DND-41 (cell line): Measurements from ENCODE around the gene MTHFR.

ENCODE experiments used
- ATAC-seq: fragments of 200-7000 bp; cut with Tn5 transposase; 3 replicates; pipeline ENCODE4 v1.9.1; 2021; ENCODE audit warnings: low read depth; ENCODE audit not compliant: insufficient read depth
- DNase-seq: peaks from one replicate; pipeline ENCODE4 v3.0.0-alpha.2; 2020
- H2AFZ ChIP-seq: 2 replicates; pipeline ENCODE4 v1.6.0; 2012; ENCODE audit warnings: low read depth, low read length
- H3K27ac ChIP-seq: 2 replicates; pipeline ENCODE4 v1.5.1; 2012; ENCODE audit warnings: low read length, inconsistent platforms
- H3K27me3 ChIP-seq: fragments of 200-600 bp; sonication (generic); 2 replicates; pipeline ENCODE4 v1.6.0; 2012; ENCODE audit warnings: low read length, mild to moderate bottlenecking, inconsistent platforms; ENCODE audit not compliant: insufficient read depth, poor library complexity
- H3K36me3 ChIP-seq: 2 replicates; pipeline ENCODE4 v1.5.1; 2012; ENCODE audit warnings: low read length, inconsistent platforms; ENCODE audit not compliant: insufficient read depth
- H3K4me1 ChIP-seq: 2 replicates; pipeline ENCODE4 v1.5.1; 2012; ENCODE audit warnings: mild to moderate bottlenecking, low read length; ENCODE audit not compliant: insufficient read depth
- H3K4me2 ChIP-seq: 2 replicates; pipeline ENCODE4 v1.6.0; 2012; ENCODE audit warnings: mild to moderate bottlenecking, moderate library complexity, low read length, inconsistent platforms; ENCODE audit not compliant: insufficient read depth
- H3K4me3 ChIP-seq, 2 experiments: fragments of 200-600 bp in 1 of 2; shearing (Covaris generic) in 1 of 2; 2 replicates each; pipeline ENCODE4 v1.5.1; 2012 to 2016; ENCODE audit warnings: inconsistent platforms in 2 of 2, low read length in 2 of 2, mild to moderate bottlenecking in 2 of 2, low read depth in 1 of 2, moderate library complexity in 1 of 2
- H3K79me2 ChIP-seq: 2 replicates; pipeline ENCODE4 v1.6.0; 2012; ENCODE audit warnings: low read length, inconsistent platforms; ENCODE audit not compliant: insufficient read depth
- H3K9ac ChIP-seq: 2 replicates; pipeline ENCODE4 v1.6.0; 2012; ENCODE audit warnings: low read depth, mild to moderate bottlenecking, inconsistent platforms, low read length, moderate library complexity
- H3K9me3 ChIP-seq: 2 replicates; pipeline ENCODE4 v1.5.1; 2012; ENCODE audit warnings: low read length, moderate library complexity, mild to moderate bottlenecking, inconsistent platforms; ENCODE audit not compliant: insufficient read depth, severe bottlenecking
- H4K20me1 ChIP-seq: 2 replicates; pipeline ENCODE4 v1.6.0; 2012; ENCODE audit warnings: low read length; ENCODE audit not compliant: insufficient read depth
- CTCF ChIP-seq: IDR thresholded peaks from 2 replicates; pipeline ENCODE4 v1.5.1; 2012; ENCODE audit warnings: borderline replicate concordance, low read length, moderate library complexity, mild to moderate bottlenecking; ENCODE audit not compliant: poor library complexity, severe bottlenecking; ENCODE audit errors: extremely low read depth
- EZH2 ChIP-seq: IDR thresholded peaks from 3 replicates; pipeline ENCODE4 v1.6.1; 2012; ENCODE audit warnings: borderline replicate concordance, low read depth, mild to moderate bottlenecking, moderate library complexity, low read length, inconsistent platforms; ENCODE audit not compliant: severe bottlenecking

Gene MTHFR

GRCh38 chr1:11787251-11787803, 18.4 kb downstream of the MTHFR start:
- Histone ChIP-seq H3K4me3 (no peak overlapping the region), H3K79me2 (no peaks in the 10 kb centered on the region), H4K20me1 (no peaks in the 10 kb centered on the region), H2AFZ (no peak overlapping the region), H3K36me3 (0 out of 2 replicates have a peak, but pooled peaks cover 6% of the 10 kb centered on the region), H3K4me1 (no peaks in the 10 kb centered on the region), H3K27ac (no peak overlapping the region), H3K27me3 (no peaks in the 10 kb centered on the region), H3K4me2 (no peak overlapping the region), H3K9me3 (no peaks in the 10 kb centered on the region), H3K9ac (no peak overlapping the region)
- ATAC-seq: no peak
- DNase-seq: no peak
- TF ChIP-seq EZH2 (no peak), CTCF (no peak)

GRCh38 chr1:11786168-11786567, 19.6 kb downstream of the MTHFR start:
- no peaks in the 10 kb centered on the region for H3K4me1 ChIP-seq
- DNase-seq: no peak

GRCh38 chr1:11784993-11785769, 20.6 kb downstream of the MTHFR start:
- Histone ChIP-seq H3K27me3 (no peaks in the 10 kb centered on the region), H3K4me2 (no peak overlapping the region), H3K4me1 (no peaks in the 10 kb centered on the region), H2AFZ (no peak overlapping the region), H4K20me1 (no peaks in the 10 kb centered on the region), H3K36me3 (no peaks in the 10 kb centered on the region), H3K9me3 (no peaks in the 10 kb centered on the region), H3K79me2 (no peaks in the 10 kb centered on the region), H3K27ac (no peak overlapping the region), H3K4me3 (no peak overlapping the region), H3K9ac (no peak overlapping the region)
- peak; percentile 66 for TF ChIP-seq CTCF
- TF ChIP-seq EZH2: no peak
- ATAC-seq: peak; percentile 48; the same call in 2 of the 3 replicates
- DNase-seq: peak; percentile 12

More at GRCh38 chr1:11786168-11786567, 19.6 kb downstream of the MTHFR start:
- 0 out of 2 replicates have a peak, but pooled peaks cover 4% of the 10 kb centered on the region for H3K36me3 ChIP-seq
- no peak overlapping the region for H2AFZ ChIP-seq
- no peak overlapping the region for H3K4me2 ChIP-seq
- H3K27me3 ChIP-seq: no peaks in the 10 kb centered on the region
- no peak overlapping the region for H3K9ac ChIP-seq
- no peak overlapping the region for H3K4me3 ChIP-seq
- H3K9me3 ChIP-seq: no peaks in the 10 kb centered on the region
- H3K79me2 ChIP-seq: no peaks in the 10 kb centered on the region
- H3K27ac ChIP-seq: no peak overlapping the region
- no peaks in the 10 kb centered on the region for H4K20me1 ChIP-seq
- ATAC-seq: no peak
- TF ChIP-seq CTCF (no peak), EZH2 (no peak)
